ENCODE measurements around the gene KCNH8.

The KCNH8 gene

GRCh38 chr3:19250959-19251610 lies 102.8 kb downstream of the KCNH8 start:
- no peak for DNase-seq (ENCODE audit: low read depth, low spot score)

GRCh38 chr3:19254189-19254588 lies 105.9 kb downstream of the KCNH8 start:
- DNase-seq (ENCODE audit: low read depth, low spot score) = no peak

DNA sequence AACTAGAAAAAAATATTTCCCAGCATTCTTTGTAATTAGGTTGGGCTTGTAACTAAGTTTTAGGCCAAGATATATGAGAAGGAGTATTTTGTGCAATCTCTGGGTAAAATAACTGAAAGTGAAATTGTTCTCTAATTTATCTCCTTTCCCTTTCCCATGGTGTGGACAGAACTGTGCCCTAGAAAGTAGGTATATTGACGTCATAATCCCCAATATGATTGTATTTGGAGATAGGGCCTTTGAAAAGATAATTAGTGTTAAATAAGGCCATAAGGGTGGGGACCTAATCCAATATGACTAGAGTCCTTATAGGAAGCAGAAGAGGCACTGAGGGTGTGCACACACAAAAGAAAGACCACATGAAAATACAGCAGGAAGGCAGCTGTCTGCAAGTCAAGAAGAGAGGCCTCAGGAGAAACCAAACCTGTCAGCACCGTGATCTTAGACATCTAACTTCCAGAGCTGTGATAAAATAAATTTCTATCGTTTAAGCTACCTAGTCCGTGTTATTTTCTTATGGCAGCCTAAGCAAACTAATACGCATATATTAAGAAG lies 106.6 kb downstream of the KCNH8 start:
- DNase-seq (ENCODE audit: low read depth, low spot score) = no peak

- no peak for DNase-seq (ENCODE audit: low read depth, low spot score)
Measured at GRCh38 chr3:19256313-19256712, 108.0 kb downstream of the KCNH8 start.

DNA sequence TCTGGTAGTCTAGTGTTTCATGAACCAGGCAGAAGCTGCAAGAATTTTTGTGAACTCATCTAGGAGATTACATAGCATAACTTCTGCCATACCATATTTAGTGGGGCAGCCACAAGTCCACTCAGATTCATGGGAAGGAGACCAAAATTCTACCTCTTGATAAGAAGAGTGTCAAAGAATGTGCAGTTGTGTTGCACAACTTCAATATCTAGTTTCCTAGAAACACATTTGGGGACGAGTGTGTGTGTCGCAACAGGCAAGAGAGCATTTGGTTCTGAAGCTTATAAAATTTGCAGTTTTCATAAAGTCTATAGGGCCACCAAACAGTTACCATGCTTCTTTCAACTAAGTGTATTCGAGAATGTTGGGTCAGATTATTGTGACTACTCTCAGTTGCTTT lies 115.3 kb downstream of the KCNH8 start:
- no peak for DNase-seq (ENCODE audit: low read depth, low spot score)

DNA sequence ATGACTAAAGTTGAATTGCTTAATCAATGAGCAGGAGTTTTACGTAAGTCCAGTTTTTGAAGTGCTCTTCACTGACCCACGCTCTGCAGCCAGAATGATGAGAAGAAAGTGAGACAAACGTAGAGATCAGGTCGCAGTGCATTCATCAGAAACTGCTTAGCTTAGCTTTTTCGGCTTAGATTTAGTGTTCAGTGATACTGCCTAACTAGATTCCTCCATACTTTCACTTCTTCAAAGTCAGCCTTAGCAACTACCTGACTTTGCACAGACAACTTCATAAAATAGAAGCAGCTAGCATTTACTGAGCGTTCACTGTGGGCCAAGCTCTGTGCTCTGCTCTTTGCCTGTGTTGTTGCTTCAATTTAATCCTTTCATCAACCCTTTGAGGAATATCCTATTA lies 116.1 kb downstream of the KCNH8 start:
- DNase-seq (ENCODE audit: low read depth, low spot score) = no peak

GRCh38 chr3:19267040-19267439 lies 118.7 kb downstream of the KCNH8 start:
- no peak for DNase-seq (ENCODE audit: low read depth, low spot score)

GRCh38 chr3:19270481-19270880 lies 122.2 kb downstream of the KCNH8 start:
- DNase-seq (ENCODE audit: low read depth, low spot score) = no peak

DNA sequence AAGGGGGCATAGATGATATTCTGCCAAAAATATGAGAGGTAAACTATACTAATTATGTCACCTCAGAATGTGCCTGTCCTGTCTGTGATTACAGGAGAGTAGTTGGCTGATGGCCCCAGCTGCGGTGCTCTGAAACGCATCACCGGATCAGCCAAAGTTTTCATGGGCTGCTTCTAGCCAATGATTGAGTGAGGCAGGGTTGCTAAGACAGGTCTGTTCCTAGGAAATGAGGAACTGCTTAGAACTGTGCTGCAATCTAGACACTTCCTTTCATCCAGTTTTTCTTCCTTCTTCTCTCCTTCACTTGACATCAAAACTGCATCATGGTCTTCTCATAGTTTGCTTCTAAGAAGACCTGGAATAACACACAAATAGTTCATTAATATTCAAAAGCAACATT lies 124.0 kb downstream of the KCNH8 start:
- no peak for DNase-seq (ENCODE audit: low read depth, low spot score)

GRCh38 chr3:19273091-19273490 lies 124.8 kb downstream of the KCNH8 start:
- DNase-seq (ENCODE audit: low read depth, low spot score) = no peak

- DNase-seq (ENCODE audit: low read depth, low spot score) = no peak
Measured at GRCh38 chr3:19274576-19274975, 126.3 kb downstream of the KCNH8 start.

GRCh38 chr3:19284974-19285373 lies 136.7 kb downstream of the KCNH8 start:
- DNase-seq (ENCODE audit: low read depth, low spot score) = no peak

GRCh38 chr3:19293295-19293694 lies 145.0 kb downstream of the KCNH8 start:
- DNase-seq (ENCODE audit: low read depth, low spot score) = no peak

GRCh38 chr3:19295208-19295607 lies 146.9 kb downstream of the KCNH8 start:
- no peak for DNase-seq (ENCODE audit: low read depth, low spot score)

DNA sequence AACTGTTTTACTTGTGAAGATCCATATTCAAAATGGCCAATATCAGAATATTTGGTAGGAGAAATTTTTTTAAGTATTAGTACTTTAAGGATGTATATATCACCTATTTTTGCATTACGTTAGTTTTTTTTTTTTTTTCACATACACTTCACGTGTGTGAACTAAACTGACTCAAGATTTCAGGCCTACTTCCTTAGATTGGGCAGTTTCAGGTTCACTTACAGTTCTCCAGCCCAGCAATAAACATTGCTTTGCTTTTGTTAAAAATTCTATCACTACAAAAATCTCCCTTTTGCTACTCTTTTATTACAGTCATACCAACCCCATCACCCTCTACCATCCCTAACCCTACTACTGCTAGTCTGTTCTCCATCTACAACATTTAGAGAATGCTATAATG lies 183.6 kb downstream of the KCNH8 start:
- no peak for DNase-seq (ENCODE audit: low read depth, low spot score)

DNA sequence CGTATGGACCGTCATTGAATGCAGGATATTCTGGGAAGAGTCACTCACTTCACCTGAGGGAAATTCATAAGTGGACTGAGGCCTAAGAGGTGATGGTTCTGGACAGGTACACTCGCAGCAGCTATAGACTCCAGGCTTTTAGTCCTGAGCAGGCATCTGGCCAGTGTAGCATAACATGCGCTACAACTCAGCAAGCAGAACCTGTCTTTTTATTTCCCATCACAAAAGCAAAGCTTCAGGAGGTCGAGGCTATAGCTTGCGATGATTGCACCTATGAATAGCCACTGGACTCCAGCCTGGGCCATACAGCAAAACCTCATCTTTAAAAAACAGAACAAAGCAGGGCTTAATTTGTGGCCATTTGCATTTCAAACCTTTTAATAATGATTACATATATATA lies 185.8 kb downstream of the KCNH8 start:
- no peak for DNase-seq (ENCODE audit: low read depth, low spot score)

GRCh38 chr3:19338769-19339168 lies 190.5 kb downstream of the KCNH8 start:
- no peak for DNase-seq (ENCODE audit: low read depth, low spot score)

DNA sequence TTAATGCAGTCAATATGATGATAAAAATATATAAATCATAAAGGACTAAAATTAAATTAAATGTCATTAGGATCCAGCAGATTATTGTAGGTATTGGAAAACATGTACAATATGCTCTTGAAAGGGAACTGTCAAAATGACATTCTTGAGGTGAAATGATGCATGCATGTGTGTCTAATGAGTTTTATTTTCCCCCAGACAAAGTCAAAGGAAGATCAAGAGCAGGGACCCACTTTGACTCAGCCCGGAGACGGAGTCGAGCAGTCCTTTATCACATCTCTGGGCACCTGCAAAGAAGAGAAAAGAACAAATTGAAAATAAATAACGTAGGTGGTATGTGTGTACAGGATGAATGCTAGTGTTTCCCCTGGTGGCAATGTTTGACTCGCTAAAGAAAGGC lies 194.1 kb downstream of the KCNH8 start:
- DNase-seq (ENCODE audit: low read depth, low spot score) = no peak

GRCh38 chr3:19346759-19347158 lies 198.4 kb downstream of the KCNH8 start:
- DNase-seq (ENCODE audit: low read depth, low spot score) = no peak

- DNase-seq (ENCODE audit: low read depth, low spot score) = no peak
Measured at GRCh38 chr3:19347671-19348070, 199.4 kb downstream of the KCNH8 start.

DNA sequence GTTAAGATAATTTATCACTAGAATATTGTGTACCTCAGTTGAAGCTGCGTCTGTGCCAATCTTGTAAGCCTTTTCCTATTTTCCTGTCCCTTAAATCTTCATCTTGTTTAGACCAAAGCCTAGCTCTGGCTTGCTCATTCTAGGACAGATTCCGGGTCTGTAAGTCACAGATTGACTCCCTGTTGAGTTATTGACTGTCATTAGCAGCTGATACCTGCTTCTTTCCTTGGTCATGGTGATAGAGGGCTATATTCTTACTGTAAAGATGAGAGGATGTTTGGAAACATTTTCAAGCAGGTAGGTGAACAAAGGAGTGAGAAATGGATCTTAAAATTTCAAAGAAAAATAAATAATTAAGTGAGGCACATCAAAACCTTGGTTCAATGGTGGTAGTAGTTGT lies 200.2 kb downstream of the KCNH8 start:
- no peak for DNase-seq (ENCODE audit: low read depth, low spot score)

DNA sequence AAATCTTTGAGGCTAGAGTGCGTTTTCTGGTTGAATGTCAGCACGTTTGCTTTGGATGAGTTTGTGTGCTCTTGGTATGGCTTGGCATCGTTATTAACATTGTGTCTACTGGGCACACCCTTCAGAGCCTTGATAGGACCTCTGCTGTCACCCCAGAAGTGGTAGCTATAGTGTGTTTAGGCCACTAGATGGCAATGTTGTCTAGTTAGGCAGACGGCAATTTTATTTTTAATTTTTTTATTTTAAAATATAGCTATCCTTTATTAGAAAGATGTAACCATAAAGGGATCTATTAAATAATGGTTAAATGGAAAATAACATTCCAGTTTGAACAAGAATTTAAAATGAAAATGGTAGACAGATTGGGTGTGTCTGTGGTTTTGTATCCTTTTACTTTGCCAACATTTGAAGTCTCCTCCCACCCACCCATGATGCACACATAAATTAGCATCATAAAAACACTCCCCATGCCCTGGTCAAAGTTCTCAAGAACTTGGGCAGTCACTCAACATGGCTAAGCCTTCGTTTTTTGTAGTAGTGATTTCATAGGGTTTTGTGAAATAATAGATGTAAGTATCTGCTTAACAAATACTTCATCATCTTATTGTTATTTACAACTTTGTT lies 200.7 kb downstream of the KCNH8 start:
- no peak for DNase-seq (ENCODE audit: low read depth, low spot score)

- no peak for DNase-seq (ENCODE audit: low read depth, low spot score)
Measured at GRCh38 chr3:19357947-19358346, 209.6 kb downstream of the KCNH8 start.
